ENCODE results near the gene PCDHA5.
"Not testable (repeated sequence)": the region's sequence is repeated elsewhere in the genome, so short reads cannot be mapped to it uniquely, and the experiment has no call there.

Gene PCDHA5

DNA sequence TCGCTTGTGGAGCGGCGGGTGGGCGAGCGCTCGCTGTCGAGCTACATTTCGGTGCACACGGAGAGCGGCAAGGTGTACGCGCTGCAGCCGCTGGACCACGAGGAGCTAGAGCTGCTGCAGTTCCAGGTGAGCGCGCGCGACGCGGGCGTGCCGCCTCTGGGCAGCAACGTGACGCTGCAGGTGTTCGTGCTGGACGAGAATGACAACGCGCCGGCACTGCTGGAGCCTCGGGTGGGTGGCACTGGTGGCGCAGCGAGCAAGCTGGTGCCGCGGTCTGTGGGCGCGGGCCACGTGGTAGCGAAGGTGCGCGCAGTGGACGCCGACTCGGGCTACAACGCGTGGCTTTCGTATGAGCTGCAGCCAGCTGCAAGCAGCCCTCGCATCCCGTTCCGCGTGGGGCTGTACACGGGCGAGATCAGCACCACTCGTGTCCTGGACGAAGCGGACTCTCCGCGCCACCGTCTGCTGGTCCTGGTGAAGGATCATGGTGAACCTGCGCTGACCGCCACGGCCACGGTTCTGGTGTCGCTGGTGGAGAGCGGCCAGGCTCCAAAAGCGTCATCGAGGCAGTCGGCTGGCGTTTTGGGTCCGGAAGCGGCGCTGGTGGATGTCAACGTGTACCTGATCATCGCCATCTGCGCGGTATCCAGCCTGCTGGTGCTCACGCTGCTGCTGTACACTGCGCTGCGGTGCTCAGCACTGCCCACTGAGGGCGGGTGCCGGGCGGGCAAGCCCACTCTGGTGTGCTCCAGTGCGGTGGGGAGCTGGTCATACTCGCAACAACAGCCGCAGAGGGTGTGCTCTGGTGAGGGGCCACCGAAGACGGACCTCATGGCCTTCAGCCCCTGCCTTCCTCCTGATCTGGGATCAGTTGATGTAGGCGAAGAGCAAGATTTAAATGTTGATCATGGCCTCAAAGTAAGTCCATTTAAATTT, 21.7 kb downstream of the PCDHA5 start:
- Histone ChIP-seq H4K20me1 (ENCODE audit: insufficient read depth) (no peaks in the 10 kb centered on the region), H3K4me3 (IDR thresholded peaks at IDR 0.05; ENCODE audit: insufficient read depth, low read depth, low read length) (no peak overlapping the region), H3K9ac (no peak overlapping the region), H3K36me3 (ENCODE audit: insufficient read depth) (no peaks in the 10 kb centered on the region), H3K79me2 (ENCODE audit: insufficient read depth, low read depth) (no peaks in the 10 kb centered on the region), H3K27ac (no peak overlapping the region), H3K4me2 (no peak overlapping the region), H3K27me3 (ENCODE audit: insufficient read depth, low read depth) (no peaks in the 10 kb centered on the region), H2AFZ (ENCODE audit: low read depth) (no peak overlapping the region), H3K4me1 (ENCODE audit: low read depth, poor library complexity, severe bottlenecking) (no peaks in the 10 kb centered on the region)
- TF ChIP-seq, protein P1, sequence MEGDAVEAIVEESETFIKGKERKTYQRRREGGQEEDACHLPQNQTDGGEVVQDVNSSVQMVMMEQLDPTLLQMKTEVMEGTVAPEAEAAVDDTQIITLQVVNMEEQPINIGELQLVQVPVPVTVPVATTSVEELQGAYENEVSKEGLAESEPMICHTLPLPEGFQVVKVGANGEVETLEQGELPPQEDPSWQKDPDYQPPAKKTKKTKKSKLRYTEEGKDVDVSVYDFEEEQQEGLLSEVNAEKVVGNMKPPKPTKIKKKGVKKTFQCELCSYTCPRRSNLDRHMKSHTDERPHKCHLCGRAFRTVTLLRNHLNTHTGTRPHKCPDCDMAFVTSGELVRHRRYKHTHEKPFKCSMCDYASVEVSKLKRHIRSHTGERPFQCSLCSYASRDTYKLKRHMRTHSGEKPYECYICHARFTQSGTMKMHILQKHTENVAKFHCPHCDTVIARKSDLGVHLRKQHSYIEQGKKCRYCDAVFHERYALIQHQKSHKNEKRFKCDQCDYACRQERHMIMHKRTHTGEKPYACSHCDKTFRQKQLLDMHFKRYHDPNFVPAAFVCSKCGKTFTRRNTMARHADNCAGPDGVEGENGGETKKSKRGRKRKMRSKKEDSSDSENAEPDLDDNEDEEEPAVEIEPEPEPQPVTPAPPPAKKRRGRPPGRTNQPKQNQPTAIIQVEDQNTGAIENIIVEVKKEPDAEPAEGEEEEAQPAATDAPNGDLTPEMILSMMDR (conservative IDR thresholded peaks at IDR 0.05; ENCODE audit: low read depth, low read length), result no peak

GRCh38 chr5:140848139-140849102, 27.0 kb downstream of the PCDHA5 start, which contains the start of gene PCDHA9:
PCDHA9 (plus strand) TSS chr5:140848382; CDS start chr5:140848496, 114 bp downstream.
- not testable (repeated sequence) for H4K20me1 ChIP-seq (ENCODE audit: insufficient read depth); H3K9ac ChIP-seq; H3K4me2 ChIP-seq; H3K4me3 ChIP-seq (IDR thresholded peaks at IDR 0.05; ENCODE audit: insufficient read depth, low read depth, low read length); H3K27ac ChIP-seq; H2AFZ ChIP-seq (ENCODE audit: low read depth); H3K79me2 ChIP-seq (ENCODE audit: insufficient read depth, low read depth); H3K27me3 ChIP-seq (ENCODE audit: insufficient read depth, low read depth); H3K36me3 ChIP-seq (ENCODE audit: insufficient read depth); H3K4me1 ChIP-seq (ENCODE audit: low read depth, poor library complexity, severe bottlenecking)

DNA sequence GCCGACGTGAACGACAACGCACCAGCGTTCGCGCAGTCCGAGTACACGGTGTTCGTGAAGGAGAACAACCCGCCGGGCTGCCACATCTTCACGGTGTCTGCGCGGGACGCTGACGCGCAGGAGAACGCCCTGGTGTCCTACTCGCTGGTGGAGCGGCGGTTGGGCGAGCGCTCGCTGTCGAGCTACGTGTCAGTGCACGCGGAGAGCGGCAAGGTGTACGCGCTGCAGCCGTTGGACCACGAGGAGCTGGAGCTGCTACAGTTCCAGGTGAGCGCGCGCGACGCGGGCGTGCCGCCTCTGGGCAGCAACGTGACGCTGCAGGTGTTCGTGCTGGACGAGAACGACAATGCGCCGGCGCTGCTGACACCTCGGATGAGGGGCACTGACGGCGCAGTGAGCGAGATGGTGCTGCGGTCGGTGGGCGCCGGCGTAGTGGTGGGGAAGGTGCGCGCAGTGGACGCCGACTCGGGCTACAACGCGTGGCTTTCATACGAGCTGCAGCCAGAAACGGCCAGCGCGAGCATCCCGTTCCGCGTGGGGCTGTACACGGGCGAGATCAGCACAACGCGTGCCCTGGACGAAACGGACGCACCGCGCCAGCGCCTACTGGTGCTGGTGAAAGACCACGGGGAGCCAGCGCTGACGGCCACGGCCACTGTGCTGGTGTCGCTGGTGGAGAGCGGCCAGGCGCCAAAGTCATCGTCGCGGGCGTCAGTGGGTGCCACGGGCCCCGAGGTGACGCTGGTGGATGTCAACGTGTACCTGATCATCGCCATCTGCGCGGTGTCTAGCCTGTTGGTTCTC, 28.6 kb downstream of the PCDHA5 start:
- not testable (repeated sequence) for H3K4me2 ChIP-seq; H3K27me3 ChIP-seq (ENCODE audit: insufficient read depth, low read depth)

GRCh38 chr5:140855772-140856674, 34.6 kb downstream of the PCDHA5 start, which contains the start of gene PCDHA10:
PCDHA10 (plus strand) TSS chr5:140855897; CDS start chr5:140856049, 152 bp downstream.
- H4K20me1 ChIP-seq (ENCODE audit: insufficient read depth), result no peaks in the 10 kb centered on the region
- no peak within 1 kb of the TSS for H3K4me2 ChIP-seq
- H2AFZ ChIP-seq (ENCODE audit: low read depth), result no peak within 1 kb of the TSS
- H3K79me2 ChIP-seq (ENCODE audit: insufficient read depth, low read depth), result no peaks in the 10 kb centered on the region
- no peaks in the 10 kb centered on the region for H3K36me3 ChIP-seq (ENCODE audit: insufficient read depth)
- TF ChIP-seq, protein P1 (conservative IDR thresholded peaks at IDR 0.05; ENCODE audit: low read depth, low read length), result no peak; the same call in 1 of the 2 replicates
- no peaks in the 10 kb centered on the region for H3K4me1 ChIP-seq (ENCODE audit: low read depth, poor library complexity, severe bottlenecking)
- H3K27me3 ChIP-seq (ENCODE audit: insufficient read depth, low read depth), result no peaks in the 10 kb centered on the region
- H3K4me3 ChIP-seq (IDR thresholded peaks at IDR 0.05; ENCODE audit: insufficient read depth, low read depth, low read length), result no peak within 1 kb of the TSS
- no peak within 1 kb of the TSS for H3K9ac ChIP-seq
- H3K27ac ChIP-seq, result no peak within 1 kb of the TSS

More for the DNA sequence above, 28.6 kb downstream of the PCDHA5 start:
- H4K20me1 ChIP-seq (ENCODE audit: insufficient read depth); H3K4me1 ChIP-seq (ENCODE audit: low read depth, poor library complexity, severe bottlenecking); H3K27ac ChIP-seq; H3K4me3 ChIP-seq (IDR thresholded peaks at IDR 0.05; ENCODE audit: insufficient read depth, low read depth, low read length); H3K9ac ChIP-seq; H3K36me3 ChIP-seq (ENCODE audit: insufficient read depth); H2AFZ ChIP-seq (ENCODE audit: low read depth); H3K79me2 ChIP-seq (ENCODE audit: insufficient read depth, low read depth): not testable (repeated sequence)

All from KMS-11 (cell line).